NCI-H774 (cell line): ENCODE measurements around the gene MYL9.

Experiments
- DNase-seq: peaks from one replicate; lab custom pipeline; 2025; lab: John Stamatoyannopoulos, UW

MYL9 gene

GRCh38 chr20:36582821-36583220 lies 41.5 kb downstream of the MYL9 start:
- DNase-seq = no peak

- DNase-seq = no peak
Measured at GRCh38 chr20:36584018-36584481, 42.7 kb downstream of the MYL9 start.

GRCh38 chr20:36585410-36586125 lies 44.2 kb downstream of the MYL9 start:
- no peak for DNase-seq

GRCh38 chr20:36587388-36588070 lies 46.2 kb downstream of the MYL9 start:
- no peak for DNase-seq

- DNase-seq = no peak
Measured at GRCh38 chr20:36591281-36591680, 50.0 kb downstream of the MYL9 start.

- DNase-seq = no peak
Measured at GRCh38 chr20:36591854-36592641, 50.7 kb downstream of the MYL9 start.

- no peak for DNase-seq
Measured at GRCh38 chr20:36593347-36593929, 52.1 kb downstream of the MYL9 start.

- DNase-seq = no peak
Measured at GRCh38 chr20:36599912-36600345, 58.6 kb downstream of the MYL9 start.
